ENCODE measurements around the gene FEM1C. TPM values are rescaled to one million over a fixed set of nuclear protein-coding genes. Genes with fewer than 3 reads are reported as not detected.

FEM1C gene
- total and polyA plus RNA-seq, 9 of the 15 experiments (the other 6 are each of a cell fraction or from before 2014, with no cell fraction given), result 1.4 to 9.3 (median 4.3) TPM

DNA sequence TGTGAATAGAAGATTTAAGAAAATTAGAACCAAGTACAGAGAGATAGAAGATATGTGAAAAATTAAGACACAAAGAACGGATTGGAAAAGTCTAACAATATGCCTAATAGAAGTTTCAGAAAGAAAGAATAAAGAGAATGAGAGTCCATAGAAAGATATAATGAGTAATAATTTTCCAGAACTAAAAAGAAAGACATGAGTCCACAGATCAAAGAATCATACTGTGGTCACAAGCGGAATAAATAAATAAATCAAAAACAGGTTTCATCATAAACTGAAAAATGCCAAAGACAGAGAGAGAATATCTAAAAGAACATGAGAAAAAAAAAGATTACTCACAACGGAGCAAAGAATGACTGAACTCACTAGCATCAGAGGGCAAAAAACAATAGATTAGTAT is 32.9 kb downstream of the FEM1C start:
- Histone ChIP-seq H3K4me1 (replicated peaks in 1 of 2; ENCODE audit: control insufficient read depth in 2 of 2, insufficient read depth in 2 of 2, low read length in 2 of 2) (no peaks in the 10 kb centered on the region), H3K9ac (ENCODE audit: insufficient read depth in 1 of 2, low read depth in 2 of 2, low read length in 2 of 2) (no peak overlapping the region), H4K20me1 (replicated peaks; ENCODE audit: control insufficient read depth, insufficient read depth, low read length) (no peaks in the 10 kb centered on the region), H3K79me2 (ENCODE audit: control insufficient read depth, insufficient read depth, low read length) (no peaks in the 10 kb centered on the region), H2AFZ (ENCODE audit: low read depth, low read length) (no peak overlapping the region), H3K27me3 (ENCODE audit: control insufficient read depth in 2 of 2, insufficient read depth in 2 of 2, low read length in 2 of 2) (peaks cover 4 to 16% of the 10 kb centered on the region in 2 experiments), H3K4me3 (no peak overlapping the region), H3K9me3 (replicated peaks; ENCODE audit: control insufficient read depth, insufficient read depth, low read depth, low read length) (no peaks in the 10 kb centered on the region), H3K27ac (ENCODE audit: extremely low read depth, low read depth, low read length) (no peak overlapping the region), H3K4me2 (ENCODE audit: insufficient read depth, low read length) (no peak overlapping the region), H3K36me3 (ENCODE audit: control insufficient read depth, insufficient read depth, low read length) (no peaks in the 10 kb centered on the region), H3K9me1 (ENCODE audit: control insufficient read depth, insufficient read depth, low read length) (no peaks in the 10 kb centered on the region)
- BruUV-seq (replicated peaks), result no TSS peak
- in situ Hi-C loops (cut with MboI), result no loop called here
- ChIA-PET POLR2A (no interaction called here), CTCF (ENCODE audit: low intra/inter-chr PET ratio) (no interaction called here)
- intact Hi-C loops (cut with micrococcal nuclease), result loop anchor here (5.0 kb wide), 1 partner anchor 56 kb away; no protein-coding TSS in a partner anchor
- 3% methylated on average over 3 of the region's 3 CpGs for WGBS (ENCODE audit: insufficient coverage, low coverage, missing lambda C conversion rate)
- ATAC-seq, result no peak
- FAIRE-seq, result no peak
- DNase-seq (ENCODE audit: extremely low read depth in 1 of 4, low spot score in 3 of 4), result no peak
- TF ChIP-seq CBX5 (IDR thresholded peaks at IDR 0.05; ENCODE audit: borderline replicate concordance, low read depth), result no peak
- TF ChIP-seq MXI1 (IDR thresholded peaks at IDR 0.05; ENCODE audit: low read depth, low read length), result no peak
- TF ChIP-seq ZBTB49 (CRISPR knock-in tag; IDR thresholded peaks at IDR 0.05; ENCODE audit: borderline replicate concordance), result no peak
- TF ChIP-seq ARID2 (IDR thresholded peaks at IDR 0.05), result no peak
- no peak for TF ChIP-seq ZNF197 (CRISPR knock-in tag; IDR thresholded peaks at IDR 0.05; ENCODE audit: low read depth)
- TF ChIP-seq, protein P1, sequence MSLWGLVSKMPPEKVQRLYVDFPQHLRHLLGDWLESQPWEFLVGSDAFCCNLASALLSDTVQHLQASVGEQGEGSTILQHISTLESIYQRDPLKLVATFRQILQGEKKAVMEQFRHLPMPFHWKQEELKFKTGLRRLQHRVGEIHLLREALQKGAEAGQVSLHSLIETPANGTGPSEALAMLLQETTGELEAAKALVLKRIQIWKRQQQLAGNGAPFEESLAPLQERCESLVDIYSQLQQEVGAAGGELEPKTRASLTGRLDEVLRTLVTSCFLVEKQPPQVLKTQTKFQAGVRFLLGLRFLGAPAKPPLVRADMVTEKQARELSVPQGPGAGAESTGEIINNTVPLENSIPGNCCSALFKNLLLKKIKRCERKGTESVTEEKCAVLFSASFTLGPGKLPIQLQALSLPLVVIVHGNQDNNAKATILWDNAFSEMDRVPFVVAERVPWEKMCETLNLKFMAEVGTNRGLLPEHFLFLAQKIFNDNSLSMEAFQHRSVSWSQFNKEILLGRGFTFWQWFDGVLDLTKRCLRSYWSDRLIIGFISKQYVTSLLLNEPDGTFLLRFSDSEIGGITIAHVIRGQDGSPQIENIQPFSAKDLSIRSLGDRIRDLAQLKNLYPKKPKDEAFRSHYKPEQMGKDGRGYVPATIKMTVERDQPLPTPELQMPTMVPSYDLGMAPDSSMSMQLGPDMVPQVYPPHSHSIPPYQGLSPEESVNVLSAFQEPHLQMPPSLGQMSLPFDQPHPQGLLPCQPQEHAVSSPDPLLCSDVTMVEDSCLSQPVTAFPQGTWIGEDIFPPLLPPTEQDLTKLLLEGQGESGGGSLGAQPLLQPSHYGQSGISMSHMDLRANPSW (CRISPR knock-in tag; IDR thresholded peaks at IDR 0.05), result no peak
- no peak for TF ChIP-seq ZNF584 (CRISPR knock-in tag; IDR thresholded peaks at IDR 0.05; ENCODE audit: low read depth)
- no peak for TF ChIP-seq ZNF644 (tag; IDR thresholded peaks at IDR 0.05; ENCODE audit: low read depth)
- TF ChIP-seq, protein P2, sequence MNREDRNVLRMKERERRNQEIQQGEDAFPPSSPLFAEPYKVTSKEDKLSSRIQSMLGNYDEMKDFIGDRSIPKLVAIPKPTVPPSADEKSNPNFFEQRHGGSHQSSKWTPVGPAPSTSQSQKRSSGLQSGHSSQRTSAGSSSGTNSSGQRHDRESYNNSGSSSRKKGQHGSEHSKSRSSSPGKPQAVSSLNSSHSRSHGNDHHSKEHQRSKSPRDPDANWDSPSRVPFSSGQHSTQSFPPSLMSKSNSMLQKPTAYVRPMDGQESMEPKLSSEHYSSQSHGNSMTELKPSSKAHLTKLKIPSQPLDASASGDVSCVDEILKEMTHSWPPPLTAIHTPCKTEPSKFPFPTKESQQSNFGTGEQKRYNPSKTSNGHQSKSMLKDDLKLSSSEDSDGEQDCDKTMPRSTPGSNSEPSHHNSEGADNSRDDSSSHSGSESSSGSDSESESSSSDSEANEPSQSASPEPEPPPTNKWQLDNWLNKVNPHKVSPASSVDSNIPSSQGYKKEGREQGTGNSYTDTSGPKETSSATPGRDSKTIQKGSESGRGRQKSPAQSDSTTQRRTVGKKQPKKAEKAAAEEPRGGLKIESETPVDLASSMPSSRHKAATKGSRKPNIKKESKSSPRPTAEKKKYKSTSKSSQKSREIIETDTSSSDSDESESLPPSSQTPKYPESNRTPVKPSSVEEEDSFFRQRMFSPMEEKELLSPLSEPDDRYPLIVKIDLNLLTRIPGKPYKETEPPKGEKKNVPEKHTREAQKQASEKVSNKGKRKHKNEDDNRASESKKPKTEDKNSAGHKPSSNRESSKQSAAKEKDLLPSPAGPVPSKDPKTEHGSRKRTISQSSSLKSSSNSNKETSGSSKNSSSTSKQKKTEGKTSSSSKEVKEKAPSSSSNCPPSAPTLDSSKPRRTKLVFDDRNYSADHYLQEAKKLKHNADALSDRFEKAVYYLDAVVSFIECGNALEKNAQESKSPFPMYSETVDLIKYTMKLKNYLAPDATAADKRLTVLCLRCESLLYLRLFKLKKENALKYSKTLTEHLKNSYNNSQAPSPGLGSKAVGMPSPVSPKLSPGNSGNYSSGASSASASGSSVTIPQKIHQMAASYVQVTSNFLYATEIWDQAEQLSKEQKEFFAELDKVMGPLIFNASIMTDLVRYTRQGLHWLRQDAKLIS (CRISPR knock-in tag; IDR thresholded peaks at IDR 0.05), result no peak
- TF ChIP-seq GATAD2B (IDR thresholded peaks at IDR 0.05; ENCODE audit: borderline replicate concordance), result no peak
- TF ChIP-seq ZNF263 (CRISPR knock-in tag; IDR thresholded peaks at IDR 0.05; ENCODE audit: borderline replicate concordance), result no peak
- no peak for TF ChIP-seq ZNF398 (CRISPR knock-in tag; IDR thresholded peaks at IDR 0.05)
